H9 (cell line): ENCODE results near the gene GRIN2A. TPM values are rescaled to one million over a fixed set of nuclear protein-coding genes. Genes with fewer than 3 reads are reported as not detected.

Experiments used
- DNase-seq: peaks from one replicate; pipeline ENCODE4 v3.0.0-alpha.2; 2017
- H2AFZ ChIP-seq: one replicate; pipeline ENCODE4 v1.6.1; 2013; ENCODE audit warnings: mild to moderate bottlenecking, low read length, control low read depth, moderate library complexity
- H2AK5ac ChIP-seq: 2 replicates; pipeline ENCODE4 v1.6.1; 2013; ENCODE audit warnings: low read length, control low read depth, mixed read lengths; ENCODE audit not compliant: insufficient read length
- H2BK120ac ChIP-seq: one replicate; pipeline ENCODE4 v1.6.1; 2013; ENCODE audit warnings: low read depth, mild to moderate bottlenecking, low read length, control low read depth, inconsistent platforms; ENCODE audit not compliant: poor library complexity, severe bottlenecking
- H2BK12ac ChIP-seq: 2 replicates; pipeline ENCODE4 v1.6.1; 2013; ENCODE audit warnings: low read length, control low read depth, mixed read lengths, low read depth; ENCODE audit not compliant: insufficient read length
- H2BK15ac ChIP-seq: 2 replicates; pipeline ENCODE4 v1.6.1; 2013; ENCODE audit warnings: low read depth, low read length, control low read depth
- H2BK20ac ChIP-seq: one replicate; pipeline ENCODE4 v1.6.1; 2013; ENCODE audit warnings: low read depth, mild to moderate bottlenecking, low read length, control low read depth, inconsistent platforms; ENCODE audit not compliant: poor library complexity, severe bottlenecking
- H2BK5ac ChIP-seq: 2 replicates; pipeline ENCODE4 v1.6.1; 2013; ENCODE audit warnings: low read length, control low read depth, mixed read lengths; ENCODE audit not compliant: insufficient read length
- H3K14ac ChIP-seq: 2 replicates; pipeline ENCODE4 v1.6.1; 2013; ENCODE audit warnings: low read length, control low read depth; ENCODE audit not compliant: insufficient read depth
- H3K18ac ChIP-seq: 2 replicates; pipeline ENCODE4 v1.6.1; 2013; ENCODE audit warnings: low read depth, mild to moderate bottlenecking, mixed read lengths, low read length, control low read depth; ENCODE audit not compliant: insufficient read length
- H3K23ac ChIP-seq: 2 replicates; pipeline ENCODE4 v1.6.1; 2013; ENCODE audit warnings: low read length, control low read depth, mixed read lengths, low read depth; ENCODE audit not compliant: insufficient read length
- H3K23me2 ChIP-seq: 2 replicates; pipeline ENCODE4 v1.6.1; 2013; ENCODE audit warnings: low read depth, mild to moderate bottlenecking, mixed read lengths, low read length, control low read depth; ENCODE audit not compliant: insufficient read length, poor library complexity, severe bottlenecking
- H3K27ac ChIP-seq: 2 replicates; pipeline ENCODE4 v1.5.1; 2013; ENCODE audit warnings: low read length, control low read depth, mixed read lengths, low read depth; ENCODE audit not compliant: insufficient read length
- H3K27me3 ChIP-seq: 2 replicates; pipeline ENCODE4 v1.6.1; 2013; ENCODE audit warnings: low read length, control low read depth, inconsistent platforms; ENCODE audit not compliant: insufficient read depth
- H3K4ac ChIP-seq: 2 replicates; pipeline ENCODE4 v1.6.1; 2013; ENCODE audit warnings: low read depth, mild to moderate bottlenecking, control low read depth, inconsistent platforms, low read length, moderate library complexity
- H3K4me1 ChIP-seq: 2 replicates; pipeline ENCODE4 v1.6.1; 2013; ENCODE audit warnings: low read length, control low read depth, inconsistent platforms; ENCODE audit not compliant: insufficient read depth
- H3K4me2 ChIP-seq: 2 replicates; pipeline ENCODE4 v1.6.1; 2013; ENCODE audit warnings: low read length, control low read depth, mixed read lengths; ENCODE audit not compliant: insufficient read length, insufficient read depth
- H3K56ac ChIP-seq: 2 replicates; pipeline ENCODE4 v1.6.1; 2013; ENCODE audit warnings: low read depth, mild to moderate bottlenecking, mixed read lengths, low read length, control low read depth; ENCODE audit not compliant: insufficient read length
- H3K79me1 ChIP-seq: 2 replicates; pipeline ENCODE4 v1.6.1; 2013; ENCODE audit warnings: low read depth, mild to moderate bottlenecking, moderate library complexity, low read length, control low read depth, inconsistent platforms; ENCODE audit not compliant: insufficient read depth, poor library complexity, severe bottlenecking
- H3K79me2 ChIP-seq: 2 replicates; pipeline ENCODE4 v1.6.1; 2013; ENCODE audit warnings: low read length, control low read depth, inconsistent platforms; ENCODE audit not compliant: insufficient read depth
- H3K9ac ChIP-seq: 2 replicates; pipeline ENCODE4 v1.6.1; 2013; ENCODE audit warnings: low read length, control low read depth, mixed read lengths; ENCODE audit not compliant: insufficient read length; ENCODE audit errors: extremely low read depth
- H3K9me3 ChIP-seq: one replicate; pipeline ENCODE4 v1.6.1; 2013; ENCODE audit warnings: low read depth, low read length, inconsistent platforms; ENCODE audit not compliant: control insufficient read depth
- H3T11ph ChIP-seq: one replicate; pipeline ENCODE4 v1.6.1; 2013; ENCODE audit warnings: mild to moderate bottlenecking, low read length, control low read depth, inconsistent platforms
- H4K20me1 ChIP-seq: one replicate; pipeline ENCODE4 v1.6.1; 2013; ENCODE audit not compliant: control insufficient read depth, insufficient read length, insufficient read depth
- H4K5ac ChIP-seq: 2 replicates; pipeline ENCODE4 v1.6.1; 2013; ENCODE audit warnings: low read depth, mild to moderate bottlenecking, mixed read lengths, low read length, control low read depth; ENCODE audit not compliant: insufficient read length
- H4K8ac ChIP-seq: replicated peaks from 2 replicates; pipeline ENCODE4 v1.6.1; 2013; ENCODE audit warnings: low read length, control low read depth, mixed read lengths, low read depth; ENCODE audit not compliant: insufficient read length
- H4K91ac ChIP-seq: 2 replicates; pipeline ENCODE4 v1.6.1; 2013; ENCODE audit warnings: low read depth, mild to moderate bottlenecking, moderate library complexity, mixed read lengths, low read length, control low read depth; ENCODE audit not compliant: insufficient read length
- H3K27ac Mint-ChIP-seq, 3 experiments: 2 replicates in 2 of 3; 3 replicates in 1 of 3; pipeline ENCODE4 v1.8.0; 2020 to 2021; ENCODE audit warnings: mixed read lengths in 3 of 3, mild to moderate bottlenecking in 1 of 3, moderate library complexity in 1 of 3
- H3K27me3 Mint-ChIP-seq: 2 replicates; pipeline ENCODE4 v1.8.0; 2021; ENCODE audit warnings: low read depth, mild to moderate bottlenecking, moderate library complexity, mixed read lengths
- H3K36me3 Mint-ChIP-seq, 3 experiments: 2 replicates in 2 of 3; 3 replicates in 1 of 3; pipeline ENCODE4 v1.8.0; 2020 to 2021; ENCODE audit warnings: low read depth in 3 of 3, mixed read lengths in 3 of 3; ENCODE audit not compliant: insufficient read depth in 1 of 3
- H3K4me1 Mint-ChIP-seq, 2 experiments: 2 replicates each; pipeline ENCODE4 v1.8.0; 2020; ENCODE audit warnings: mixed read lengths in 2 of 2
- H3K4me3 Mint-ChIP-seq, 2 experiments: 2 replicates in 1 of 2; 3 replicates in 1 of 2; pipeline ENCODE4 v1.8.0; 2020 to 2021; ENCODE audit warnings: mild to moderate bottlenecking in 2 of 2, mixed read lengths in 2 of 2, moderate library complexity in 1 of 2
- H3K9me3 Mint-ChIP-seq, 2 experiments: 2 replicates in 1 of 2; 3 replicates in 1 of 2; pipeline ENCODE4 v1.8.0; 2020; ENCODE audit warnings: mild to moderate bottlenecking in 2 of 2, mixed read lengths in 2 of 2, moderate library complexity in 1 of 2
- CTCF ChIP-seq: fragments of 200-600 bp; sonication (generic); conservative IDR thresholded peaks from 3 replicates; pipeline ENCODE4 v1.8.0; 2021; ENCODE audit warnings: antibody characterized with exemption, mild to moderate bottlenecking
- WGBS: extraction: QIAGEN DNeasy Blood & Tissue Kit; methylation state at CpG from one replicate; pipeline ENCODE4 v1.1.7; 2013; ENCODE audit warnings: missing lambda C conversion rate, low lambda C conversion rate, mixed read lengths; ENCODE audit not compliant: insufficient read length; ENCODE audit errors: extremely low coverage; 5-methylcytosine and 5-hydroxymethylcytosine counted together
- total RNA-seq: library from RNA; stranded (reverse); gene quantifications from 2 replicates; pipeline ENCODE4 v1.2.1, GENCODE V29; 2021

GRIN2A gene
- total RNA-seq, 1 experiment from 2014 or later, result 1.5 TPM

DNA sequence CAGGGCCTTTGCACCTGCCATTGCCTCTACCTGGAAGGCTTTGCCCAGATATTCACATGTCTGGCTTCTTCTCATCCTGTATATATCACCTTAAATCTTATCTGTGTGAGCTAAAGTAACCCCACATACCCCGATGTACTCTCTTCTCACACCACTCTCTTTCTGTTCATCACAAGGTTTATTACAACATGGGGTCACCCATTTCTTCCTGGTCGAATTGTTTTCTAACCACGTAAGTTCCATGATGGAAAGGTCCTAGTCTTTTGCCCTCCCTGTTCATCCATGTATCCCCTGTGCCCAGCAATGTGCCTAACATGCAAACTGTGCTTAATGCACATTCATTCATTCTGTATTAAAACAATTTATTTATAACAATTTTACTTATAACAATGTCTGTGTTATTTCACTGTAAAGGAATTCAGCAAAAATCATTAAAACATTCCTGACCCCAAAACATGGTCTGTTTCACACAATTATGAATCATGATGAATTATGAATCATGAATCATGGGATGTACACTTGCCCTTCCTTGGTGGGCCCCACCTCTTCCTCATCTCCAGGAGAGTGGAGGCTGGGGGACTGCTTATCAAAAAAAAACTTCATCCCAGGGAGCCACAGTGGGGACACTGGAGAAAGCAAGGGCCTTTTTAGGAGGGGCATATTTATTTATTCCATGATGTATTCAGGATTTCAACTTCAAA, 336.4 kb downstream of the GRIN2A start:
- no peak overlapping the region for H3K4me2 ChIP-seq
- peaks cover 3 to 5% of the 10 kb centered on the region in 2 experiments for H3K4me1 Mint-ChIP-seq
- no peak overlapping the region for H3K4me3 Mint-ChIP-seq
- H3K9me3 Mint-ChIP-seq, result no peaks in the 10 kb centered on the region
- H4K5ac ChIP-seq, result no peak overlapping the region
- no peaks in the 10 kb centered on the region for H3K79me2 ChIP-seq
- no peak for DNase-seq
- H3K4ac ChIP-seq, result no peak overlapping the region
- no peak overlapping the region for H3K18ac ChIP-seq
- H2BK20ac ChIP-seq, result no peak overlapping the region
- no peak overlapping the region for H2AFZ ChIP-seq
- H2AK5ac ChIP-seq, result no peak overlapping the region
- H3K9ac ChIP-seq, result no peak overlapping the region
- no peak overlapping the region for H3K27ac ChIP-seq
- H3T11ph ChIP-seq, result no peak overlapping the region
- H3K23ac ChIP-seq, result no peak overlapping the region
- H3K23me2 ChIP-seq, result no peaks in the 10 kb centered on the region
- no peak for TF ChIP-seq CTCF
- no peak overlapping the region for H2BK12ac ChIP-seq
- no peak overlapping the region for H2BK15ac ChIP-seq
- H4K8ac ChIP-seq, result no peak overlapping the region
- no peaks in the 10 kb centered on the region for H3K4me1 ChIP-seq
- no peak overlapping the region for H2BK5ac ChIP-seq
- H3K27me3 ChIP-seq, result no peaks in the 10 kb centered on the region
- no peaks in the 10 kb centered on the region for H4K20me1 ChIP-seq
- H3K27ac Mint-ChIP-seq, result no peak overlapping the region; a peak in 1 of 7 replicates
- no peaks in the 10 kb centered on the region for H3K27me3 Mint-ChIP-seq
- no peak overlapping the region for H3K14ac ChIP-seq
- H3K9me3 ChIP-seq, result no peaks in the 10 kb centered on the region
- H3K79me1 ChIP-seq, result no peaks in the 10 kb centered on the region
- H3K36me3 Mint-ChIP-seq, result no peaks in the 10 kb centered on the region
- WGBS, result no CpG with 5 or more reads among the region's 3 CpGs
- H4K91ac ChIP-seq, result no peak overlapping the region
- H3K56ac ChIP-seq, result no peak overlapping the region
- no peak overlapping the region for H2BK120ac ChIP-seq
